KMS-11 (cell line): ENCODE measurements around the gene SLC30A9.

ENCODE experiments used
- H2AFZ ChIP-seq: fragments of 200-600 bp; sonication (generic); 2 replicates; pipeline ENCODE4 v1.6.1; 2016; ENCODE audit warnings: antibody characterized with exemption, mixed run types, low read depth
- H3K27ac ChIP-seq: fragments of 200-600 bp; sonication (generic); 2 replicates; pipeline ENCODE4 v1.6.1; 2016; ENCODE audit warnings: mild to moderate bottlenecking, mixed run types
- H3K27me3 ChIP-seq: fragments of 200-600 bp; sonication (generic); 2 replicates; pipeline ENCODE4 v1.6.1; 2017; ENCODE audit warnings: mild to moderate bottlenecking, low read depth, mixed run types, moderate library complexity; ENCODE audit not compliant: insufficient read depth
- H3K36me3 ChIP-seq: fragments of 200-600 bp; sonication (generic); 2 replicates; pipeline ENCODE4 v1.6.1; 2017; ENCODE audit warnings: mild to moderate bottlenecking, mixed run types; ENCODE audit not compliant: insufficient read depth
- H3K4me1 ChIP-seq: fragments of 200-600 bp; sonication (generic); 2 replicates; pipeline ENCODE4 v1.6.1; 2016; ENCODE audit warnings: mild to moderate bottlenecking, low read depth, mixed run types; ENCODE audit not compliant: poor library complexity, severe bottlenecking
- H3K4me2 ChIP-seq: fragments of 200-600 bp; sonication (generic); 2 replicates; pipeline ENCODE4 v1.7.0; 2016; ENCODE audit warnings: mild to moderate bottlenecking, mixed run types
- H3K4me3 ChIP-seq: fragments of 200-600 bp; sonication (generic); IDR thresholded peaks from 2 replicates; pipeline ENCODE4 v1.6.1; 2017; ENCODE audit warnings: low read depth, low read length, mixed read lengths; ENCODE audit not compliant: insufficient read depth
- H3K79me2 ChIP-seq: fragments of 200-600 bp; sonication (generic); 2 replicates; pipeline ENCODE4 v1.6.1; 2016; ENCODE audit warnings: low read depth, mixed run types; ENCODE audit not compliant: insufficient read depth
- H3K9ac ChIP-seq: fragments of 200-600 bp; sonication (generic); 2 replicates; pipeline ENCODE4 v1.6.1; 2016; ENCODE audit warnings: mild to moderate bottlenecking, mixed run types
- H4K20me1 ChIP-seq: fragments of 200-600 bp; sonication (generic); 2 replicates; pipeline ENCODE4 v1.6.1; 2016; ENCODE audit warnings: mild to moderate bottlenecking, mixed run types; ENCODE audit not compliant: insufficient read depth
- CTCF ChIP-seq: fragments of 200-600 bp; sonication (generic); conservative IDR thresholded peaks from 2 replicates; pipeline ENCODE4 v1.6.1; 2017; ENCODE audit warnings: low read depth, mild to moderate bottlenecking, antibody characterized with exemption, low read length, moderate library complexity, mixed read lengths

The SLC30A9 gene

GRCh38 chr4:41990365-41991111 is at the start of gene SLC30A9:
Gene SLC30A9 (plus strand): TSS chr4:41990530. CDS start chr4:41990652, 122 bp downstream.
- peaks cover 16% of the 10 kb centered on the region; the same call in 1 of the 2 replicates for H3K79me2 ChIP-seq

GRCh38 chr4:41940834-41941233 is 49.5 kb upstream of the SLC30A9 start:
- Histone ChIP-seq H3K9ac (no peak overlapping the region), H3K4me3 (no peak overlapping the region), H3K36me3 (no peaks in the 10 kb centered on the region), H3K27ac (no peak overlapping the region), H3K79me2 (peaks cover 20% of the 10 kb centered on the region), H3K27me3 (no peaks in the 10 kb centered on the region), H3K4me2 (no peak overlapping the region), H2AFZ (no peak overlapping the region), H4K20me1 (no peaks in the 10 kb centered on the region), H3K4me1 (peaks cover 28% of the 10 kb centered on the region)
- no peak for TF ChIP-seq CTCF

More at GRCh38 chr4:41990365-41991111, at the start of gene SLC30A9:
- no peaks in the 10 kb centered on the region for H3K36me3 ChIP-seq
- H3K4me1 ChIP-seq = peaks cover 7% of the 10 kb centered on the region
- H2AFZ ChIP-seq = peak within 1 kb of the TSS; percentile 83
- no peaks in the 10 kb centered on the region for H3K27me3 ChIP-seq
- H3K9ac ChIP-seq = peak within 1 kb of the TSS; percentile 51; the same call in 1 of the 2 replicates
- no peak for TF ChIP-seq CTCF
- H3K4me2 ChIP-seq = peak within 1 kb of the TSS; percentile 67
- H4K20me1 ChIP-seq = no peaks in the 10 kb centered on the region
- H3K4me3 ChIP-seq = no peak within 1 kb of the TSS
- H3K27ac ChIP-seq = peak within 1 kb of the TSS; percentile 35

- TF ChIP-seq CTCF = no peak
- Histone ChIP-seq H2AFZ (no peak overlapping the region), H3K4me2 (no peak overlapping the region), H3K27me3 (no peaks in the 10 kb centered on the region), H3K27ac (no peak overlapping the region), H3K4me3 (no peak overlapping the region), H3K9ac (no peak overlapping the region), H3K4me1 (peaks cover 2% of the 10 kb centered on the region), H4K20me1 (no peaks in the 10 kb centered on the region), H3K36me3 (no peaks in the 10 kb centered on the region), H3K79me2 (no peaks in the 10 kb centered on the region; the same call in 1 of the 2 replicates)
Observed at GRCh38 chr4:41943506-41943905, 46.8 kb upstream of the SLC30A9 start.

GRCh38 chr4:41944089-41944488 is 46.2 kb upstream of the SLC30A9 start:
- Histone ChIP-seq H2AFZ (no peak overlapping the region), H3K4me1 (no peaks in the 10 kb centered on the region), H4K20me1 (no peaks in the 10 kb centered on the region), H3K36me3 (no peaks in the 10 kb centered on the region), H3K9ac (no peak overlapping the region), H3K27ac (no peak overlapping the region), H3K4me2 (no peak overlapping the region), H3K4me3 (no peak overlapping the region), H3K27me3 (no peaks in the 10 kb centered on the region), H3K79me2 (no peaks in the 10 kb centered on the region; the same call in 1 of the 2 replicates)
- TF ChIP-seq CTCF = no peak
